ENCODE data around the gene FLYWCH1.

The FLYWCH1 gene

GRCh38 chr16:2900526-2901075, 11.1 kb upstream of the FLYWCH1 start:
- DNase-seq: no peak

DNA sequence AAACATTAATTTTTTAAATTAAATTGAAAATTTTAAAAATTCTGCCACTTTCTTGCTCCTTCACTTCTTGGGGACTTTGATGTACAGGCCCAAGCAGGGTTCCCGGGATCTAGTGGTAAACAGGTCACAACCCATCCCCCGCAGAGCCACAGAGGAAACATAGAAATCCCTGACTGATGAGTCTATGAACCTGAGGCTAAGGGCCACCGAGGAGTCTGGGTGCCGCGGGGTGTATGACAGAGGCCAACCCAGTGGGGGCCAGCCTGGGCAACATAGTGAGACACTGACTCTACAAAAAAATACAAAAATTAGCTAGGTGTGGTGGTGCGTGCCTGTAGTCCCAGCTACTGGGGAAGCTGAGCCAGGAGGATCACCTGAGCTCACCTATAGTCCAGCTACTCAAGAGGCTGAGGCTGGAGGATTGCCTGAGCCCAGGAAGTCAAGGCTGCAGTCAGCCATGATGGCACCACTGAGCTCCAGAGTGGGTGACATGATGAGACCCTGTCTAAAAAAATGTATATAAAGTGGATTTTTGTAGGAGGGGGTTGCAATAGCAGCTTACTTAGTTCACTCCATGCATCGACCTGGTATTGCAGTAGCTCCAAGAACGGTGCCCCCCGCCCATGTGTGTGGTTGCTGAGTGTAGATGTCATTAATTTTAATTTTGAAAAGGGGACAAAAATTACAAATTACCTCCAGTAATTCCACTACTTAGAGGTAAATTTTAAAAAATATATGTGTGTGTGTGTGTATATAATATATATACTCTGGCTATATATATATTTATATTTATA, 9.2 kb upstream of the FLYWCH1 start:
- no peak for DNase-seq

- peak; percentile 86 for DNase-seq
Measured at GRCh38 chr16:2904100-2904921, 7.4 kb upstream of the FLYWCH1 start.

GRCh38 chr16:2904922-2905240, 6.8 kb upstream of the FLYWCH1 start:
- DNase-seq: no peak

GRCh38 chr16:2905241-2905987, 6.3 kb upstream of the FLYWCH1 start:
- peak; percentile 99 for DNase-seq

DNA sequence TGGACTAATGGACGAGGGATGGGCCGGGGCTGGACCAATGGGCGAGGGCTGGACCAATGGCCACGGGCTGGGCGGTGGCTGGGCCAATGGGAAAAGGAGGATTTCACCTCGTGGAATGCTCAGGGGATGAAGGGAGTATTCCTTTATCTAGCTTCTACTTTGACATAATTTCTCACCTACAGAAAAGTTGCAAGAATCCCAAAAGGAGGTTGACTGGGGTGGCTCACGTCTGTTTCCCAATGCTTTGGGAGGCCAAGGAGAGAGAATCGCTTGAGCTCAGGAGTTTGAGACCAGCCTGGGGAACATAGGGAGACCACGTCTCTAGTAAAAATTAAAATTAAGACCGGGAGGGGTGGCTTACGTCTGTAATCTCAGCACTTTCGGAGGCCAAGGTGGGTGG, 5.7 kb upstream of the FLYWCH1 start:
- DNase-seq: no peak

- DNase-seq: peak; percentile 28
Measured at GRCh38 chr16:2907084-2907753, 4.5 kb upstream of the FLYWCH1 start.

- DNase-seq: no peak
Measured at GRCh38 chr16:2910441-2910969, 1.2 kb upstream of the FLYWCH1 start.

- peak; percentile 16 for DNase-seq
Measured at GRCh38 chr16:2912330-2913199, 834 bp downstream of the FLYWCH1 start.

DNA sequence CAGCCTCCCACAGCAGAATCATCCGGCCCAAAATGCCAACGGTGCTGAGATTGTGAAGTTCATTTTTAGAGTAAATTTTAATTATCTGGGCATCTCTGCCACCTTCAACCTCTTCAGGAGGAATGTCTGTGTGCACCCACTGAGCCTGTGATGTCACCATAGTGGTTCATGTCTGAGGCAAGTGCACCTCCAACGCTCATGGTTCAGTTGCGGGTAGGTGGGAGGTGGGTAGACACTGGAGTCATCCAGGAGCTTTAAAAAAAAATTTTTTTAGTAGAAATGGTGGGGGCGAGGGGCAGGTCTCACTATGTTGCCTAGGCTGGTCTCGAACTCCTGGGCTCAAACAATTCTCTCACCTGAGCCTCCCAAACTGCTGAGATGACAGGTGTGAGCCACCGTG, 1.9 kb downstream of the FLYWCH1 start:
- no peak for DNase-seq

- no peak for DNase-seq
Measured at GRCh38 chr16:2914233-2914632, 2.5 kb downstream of the FLYWCH1 start.

DNA sequence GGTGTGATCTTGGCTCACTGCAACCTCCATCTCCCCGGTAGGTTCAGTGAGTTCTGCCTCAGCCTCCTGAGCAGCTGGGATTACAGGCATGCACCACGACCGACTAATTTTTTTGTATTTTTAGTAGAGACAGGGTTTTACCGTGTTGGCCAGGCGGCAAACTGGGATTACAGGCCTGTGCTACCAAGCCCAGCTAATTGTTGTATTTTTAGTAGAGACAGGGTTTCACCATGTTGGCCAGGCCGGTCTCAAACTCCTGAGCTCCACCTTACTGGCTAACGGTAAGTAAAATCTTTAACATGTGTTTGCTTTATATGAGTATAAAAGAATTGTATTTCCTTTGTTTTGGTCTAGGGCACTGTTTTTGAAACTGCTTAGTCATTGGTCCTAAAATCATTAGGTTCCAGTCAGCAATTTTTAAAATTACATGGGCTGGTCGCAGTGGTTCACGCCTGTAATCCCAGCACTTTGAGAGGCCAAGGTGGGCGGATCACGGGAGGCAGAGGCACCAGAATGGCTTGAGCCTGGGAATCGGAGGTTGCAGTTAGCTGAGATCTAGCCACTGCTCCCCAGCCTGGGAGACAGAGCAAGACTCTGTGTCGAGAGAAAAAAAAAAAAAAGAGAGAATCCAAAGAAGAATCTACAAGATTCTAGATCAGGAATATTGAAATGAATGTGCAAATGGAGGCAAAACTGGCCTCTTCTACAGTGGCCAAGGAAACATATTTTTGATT, 3.6 kb downstream of the FLYWCH1 start:
- DNase-seq: no peak

- peak; percentile 65 for DNase-seq
Measured at GRCh38 chr16:2919511-2920255, 8.0 kb downstream of the FLYWCH1 start.

DNA sequence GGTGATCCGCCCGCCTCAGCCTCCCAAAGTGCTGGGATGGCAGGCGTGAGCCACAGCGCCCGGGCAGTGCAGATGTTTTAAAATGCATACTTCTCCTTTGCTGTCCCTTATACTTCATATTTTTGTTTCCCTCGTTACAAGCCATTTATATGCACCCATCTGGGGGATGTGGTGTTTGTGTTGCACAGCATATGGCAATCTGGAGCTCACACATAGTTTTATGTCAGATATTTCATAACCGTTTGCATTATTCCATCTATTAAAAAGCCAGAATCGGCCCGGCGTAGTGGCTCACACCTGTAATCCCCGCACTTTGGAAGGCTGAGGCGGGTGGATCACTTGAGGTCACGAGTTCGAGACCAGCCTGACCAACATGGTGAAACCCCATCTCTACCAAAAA, 11.8 kb downstream of the FLYWCH1 start:
- no peak for DNase-seq

DNA sequence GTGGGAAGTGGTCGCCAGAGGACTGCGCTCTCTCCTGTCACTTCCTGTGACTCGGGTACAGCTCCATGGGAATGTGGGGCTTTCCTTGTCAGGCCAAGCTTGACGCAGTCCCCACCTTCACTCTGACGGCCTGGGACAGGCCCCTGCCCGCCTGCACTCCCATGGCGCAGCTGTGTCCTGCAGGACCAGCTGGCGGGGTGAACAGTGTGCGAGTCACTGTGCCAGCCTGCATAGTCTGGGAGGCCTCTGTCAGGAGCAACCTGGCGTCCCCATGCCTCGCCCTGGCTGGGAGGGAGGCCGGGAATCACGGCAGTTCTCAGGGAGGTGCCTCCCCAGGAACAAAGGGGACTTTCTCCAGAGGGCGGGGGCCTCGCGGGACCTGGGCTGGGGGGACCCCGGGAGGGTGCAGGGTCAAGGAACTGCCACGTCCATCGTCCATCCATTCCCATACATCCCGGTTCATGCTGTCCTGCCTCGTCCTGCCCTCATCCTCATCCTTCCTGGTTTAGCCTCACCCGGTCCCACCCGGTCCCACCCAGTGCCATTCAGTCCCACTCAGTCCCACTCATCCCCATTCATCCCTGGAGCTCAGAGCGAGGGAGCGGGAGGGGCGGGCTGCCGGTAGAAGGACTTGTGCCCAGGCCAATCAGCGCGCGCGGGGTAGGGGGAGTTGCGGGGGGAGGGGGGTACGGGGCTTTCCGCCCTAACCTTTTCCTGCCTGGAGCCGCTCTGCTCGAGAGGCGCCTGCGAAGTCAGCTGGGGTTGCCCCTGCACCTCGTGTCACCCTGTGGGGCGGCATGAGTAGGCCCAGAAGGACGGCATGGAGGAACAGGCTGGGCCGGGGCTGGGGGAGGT, 13.4 kb downstream of the FLYWCH1 start:
- no peak for DNase-seq

DNA sequence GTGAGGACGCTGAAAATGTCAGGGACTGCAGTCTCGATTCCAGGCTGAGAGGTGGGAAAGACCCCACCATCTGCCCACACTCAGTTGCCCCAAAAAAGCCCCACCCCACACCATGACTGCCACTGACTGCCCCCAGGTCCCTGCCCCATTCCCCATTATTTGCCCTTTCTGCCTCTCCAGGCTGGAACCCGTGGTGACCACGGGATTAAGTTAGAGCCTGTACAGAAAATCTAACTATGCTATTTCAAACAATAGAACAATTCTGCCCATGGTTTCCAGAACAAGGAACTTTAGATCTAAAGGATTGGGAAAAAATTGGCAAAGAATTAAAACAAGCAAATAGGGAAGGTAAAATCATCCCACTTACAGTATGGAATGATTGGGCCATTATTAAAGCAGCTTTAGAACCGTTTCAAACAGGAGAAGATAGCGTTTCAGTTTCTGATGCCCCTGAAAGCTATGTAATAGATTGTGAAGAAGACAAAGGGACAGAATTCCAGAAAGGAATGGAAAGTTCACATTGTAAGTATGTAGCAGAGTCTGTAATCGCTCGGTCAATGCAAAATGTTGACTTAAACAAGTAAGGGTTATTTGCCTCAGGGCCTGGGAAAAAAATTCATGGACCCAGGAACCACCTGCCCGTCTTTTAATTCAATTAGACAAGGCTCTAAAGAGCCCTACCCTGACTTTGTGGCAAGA, 14.4 kb downstream of the FLYWCH1 start:
- no peak for DNase-seq

- no peak for DNase-seq
Measured at GRCh38 chr16:2926650-2926999, 14.9 kb downstream of the FLYWCH1 start.

GRCh38 chr16:2927010-2927646, 15.4 kb downstream of the FLYWCH1 start:
- peak; percentile 91 for DNase-seq

Data from NCI-H345 (cell line).